HepG2 (cell line): ENCODE data around the gene GLCE. TPM values are rescaled to one million over a fixed set of nuclear protein-coding genes. Genes with fewer than 3 reads are reported as not detected.

ENCODE experiments used
- ATAC-seq: fragments of 200-7000 bp; cut with Tn5 transposase; 3 replicates; pipeline ENCODE4 v1.9.1; 2020; ENCODE audit warnings: mild to moderate bottlenecking, moderate library complexity
- BruUV-seq: library from RNA; stranded (reverse); fragments of 400-500 nt; replicated peaks from 2 replicates; lab custom pipeline; 2021; lab: Mats Ljungman, UMichigan
- CTCF ChIA-PET: fragments of 300-600 bp; formaldehyde crosslinking; extraction: SDS; loops from one replicate; lab custom pipeline; 2021; ENCODE audit warnings: low total read pairs, inconsistent platforms, low intra/inter-chr PET ratio; lab: Yijun Ruan, JAX
- POLR2A ChIA-PET: fragments of 350-600 bp; sonication (Branson Sonifier 250); formaldehyde crosslinking; loops from one replicate; lab custom pipeline; 2020; ENCODE audit warnings: antibody characterized with exemption, inconsistent platforms; lab: Yijun Ruan, JAX
- DNase-seq: peaks from one replicate; pipeline ENCODE4 v3.0.0-alpha.2; 2015; ENCODE audit warnings: low spot score
- FAIRE-seq: peaks from 3 replicates; lab custom pipeline; 2011; peaks lifted over from hg19 to GRCh38; lab: Jason Lieb, UNC
- H2AFZ ChIP-seq: one replicate; pipeline ENCODE4 v1.6.1; 2011; ENCODE audit warnings: low read length, inconsistent platforms
- H3K27ac ChIP-seq: fragments of 300-600 bp; 3 replicates; pipeline ENCODE4 v1.8.0; 2011; ENCODE audit warnings: mixed run types, mild to moderate bottlenecking, mixed read lengths, low read length, inconsistent platforms; ENCODE audit not compliant: insufficient read depth; ENCODE audit errors: extremely low read length
- H3K27me3 ChIP-seq, 2 experiments: fragments of 200-600 bp in 1 of 2; 2 replicates in 1 of 2; 3 replicates in 1 of 2; pipeline versions ENCODE4 v1.6.0 to v1.8.0; 2011; ENCODE audit warnings: low read length in 2 of 2, mild to moderate bottlenecking in 2 of 2, moderate library complexity in 2 of 2, inconsistent platforms in 1 of 2; ENCODE audit not compliant: insufficient read depth in 2 of 2, control insufficient read depth in 1 of 2
- H3K36me3 ChIP-seq, 2 experiments: fragments of 200-600 bp in 1 of 2; replicated peaks in 1 of 2; 2 replicates in 1 of 2; 3 replicates in 1 of 2; pipeline versions ENCODE4 v1.5.1 to v1.8.0; 2011; ENCODE audit warnings: low read length in 2 of 2, inconsistent platforms in 1 of 2; ENCODE audit not compliant: insufficient read depth in 2 of 2, control insufficient read depth in 1 of 2
- H3K4me1 ChIP-seq: 2 replicates; pipeline ENCODE4 v1.5.1; 2012; ENCODE audit warnings: low read length, inconsistent platforms; ENCODE audit not compliant: insufficient read depth
- H3K4me2 ChIP-seq: 2 replicates; pipeline ENCODE4 v1.6.0; 2011; ENCODE audit warnings: low read depth, low read length, inconsistent platforms
- H3K4me3 ChIP-seq, 3 experiments: fragments of 200-600 bp in 1 of 3; sonication (generic), shearing (Covaris generic) in 1 of 3; replicated peaks in 1 of 3; 2 replicates each; pipeline ENCODE4 v1.5.1; 2011 to 2016; ENCODE audit warnings: low read length in 3 of 3, inconsistent platforms in 2 of 3, low read depth in 2 of 3, mild to moderate bottlenecking in 2 of 3, control low read depth in 1 of 3, mixed read lengths in 1 of 3; ENCODE audit not compliant: insufficient read depth in 1 of 3
- H3K79me2 ChIP-seq: one replicate; pipeline ENCODE4 v1.6.1; 2011; ENCODE audit warnings: low read length, inconsistent platforms; ENCODE audit not compliant: insufficient read depth
- H3K9ac ChIP-seq: 2 replicates; pipeline ENCODE4 v1.6.0; 2011; ENCODE audit warnings: mild to moderate bottlenecking, low read depth, low read length, inconsistent platforms; ENCODE audit not compliant: insufficient read depth
- H3K9me3 ChIP-seq: 2 replicates; pipeline ENCODE4 v1.5.1; 2012; ENCODE audit warnings: mild to moderate bottlenecking, low read length
- H4K20me1 ChIP-seq: 2 replicates; pipeline ENCODE4 v1.6.0; 2011; ENCODE audit warnings: inconsistent platforms, mild to moderate bottlenecking, low read length, moderate library complexity; ENCODE audit not compliant: insufficient read depth
- ETV6 ChIP-seq: sonication (generic); formaldehyde crosslinking; conservative IDR thresholded peaks from 2 replicates; pipeline ENCODE4 v1.4.0; 2020; ENCODE audit warnings: missing genetic modification reagents
- HNRNPLL ChIP-seq: fragments of 200-400 bp; formaldehyde crosslinking; IDR thresholded peaks from 2 replicates; pipeline ENCODE4 v1.6.1; 2017; ENCODE audit warnings: mild to moderate bottlenecking, low read depth, low read length; ENCODE audit not compliant: poor library complexity, severe bottlenecking
- MED13 ChIP-seq: sonication (generic); formaldehyde crosslinking; IDR thresholded peaks from 2 replicates; pipeline ENCODE4 v1.5.0; 2020; ENCODE audit warnings: missing genetic modification reagents
- NFATC3 ChIP-seq: sonication (generic); formaldehyde crosslinking; IDR thresholded peaks from 2 replicates; pipeline ENCODE4 v1.5.1; 2020; ENCODE audit warnings: mild to moderate bottlenecking, missing genetic modification reagents
- NPAS2 ChIP-seq: sonication (generic); formaldehyde crosslinking; IDR thresholded peaks from 2 replicates; pipeline ENCODE4 v1.8.0; 2022; ENCODE audit warnings: mild to moderate bottlenecking, missing genetic modification reagents, borderline replicate concordance
- SMAD9 ChIP-seq: sonication (generic); formaldehyde crosslinking; IDR thresholded peaks from 2 replicates; pipeline ENCODE4 v1.5.1; 2020; ENCODE audit warnings: mild to moderate bottlenecking, missing genetic modification reagents
- SOX13 ChIP-seq, 3 experiments: fragments of 450-650 bp in 1 of 3; sonication (generic) in 1 of 3; formaldehyde crosslinking in 1 of 3; IDR thresholded peaks in 2 of 3; conservative IDR thresholded peaks in 1 of 3; 2 replicates each; pipeline versions ENCODE4 v1.5.0 to v1.6.1; 2016 to 2020; ENCODE audit warnings: antibody characterized with exemption in 1 of 3, mild to moderate bottlenecking in 1 of 3, missing compliant biosample characterization in 1 of 3, missing genetic modification reagents in 1 of 3, moderate library complexity in 1 of 3
- SOX6 ChIP-seq, 2 experiments: fragments of 450-650 bp in 1 of 2; sonication (generic) in 1 of 2; formaldehyde crosslinking in 1 of 2; IDR thresholded peaks; 2 replicates each; pipeline versions ENCODE4 v1.4.0 to v1.6.1; 2017 to 2020; ENCODE audit warnings: antibody characterized with exemption in 1 of 2, mild to moderate bottlenecking in 1 of 2, missing genetic modification reagents in 1 of 2
- TAF15 ChIP-seq: fragments of 200-400 bp; formaldehyde crosslinking; IDR thresholded peaks from one replicate; pipeline ENCODE4 v1.6.1; 2018; ENCODE audit warnings: mild to moderate bottlenecking, low read depth, low read length; ENCODE audit not compliant: poor library complexity, severe bottlenecking
- ZFP36L2 ChIP-seq: sonication (generic); formaldehyde crosslinking; IDR thresholded peaks from 2 replicates; pipeline ENCODE4 v1.4.0; 2020; ENCODE audit warnings: missing genetic modification reagents
- ZKSCAN1 ChIP-seq: fragments of 150-350 bp; IDR thresholded peaks from 2 replicates; pipeline ENCODE4 v1.6.1; 2014; ENCODE audit warnings: low read length
- ZKSCAN5 ChIP-seq: sonication (generic); formaldehyde crosslinking; IDR thresholded peaks from 2 replicates; pipeline ENCODE4 v1.5.1; 2020; ENCODE audit warnings: mild to moderate bottlenecking, missing genetic modification reagents
- ZMYM3 ChIP-seq: sonication (generic); formaldehyde crosslinking; IDR thresholded peaks from 2 replicates; pipeline ENCODE4 v1.5.1; 2020; ENCODE audit warnings: mild to moderate bottlenecking, missing genetic modification reagents
- ZNF333 ChIP-seq: sonication (generic); formaldehyde crosslinking; IDR thresholded peaks from 2 replicates; pipeline ENCODE4 v1.4.0; 2020; ENCODE audit warnings: mild to moderate bottlenecking, missing genetic modification reagents, borderline replicate concordance
- ZNF563 ChIP-seq: sonication (generic); formaldehyde crosslinking; IDR thresholded peaks from 2 replicates; pipeline ENCODE4 v1.8.0; 2022; ENCODE audit warnings: mild to moderate bottlenecking, moderate library complexity, missing genetic modification reagents
- ZNF567 ChIP-seq: sonication (generic); formaldehyde crosslinking; IDR thresholded peaks from 2 replicates; pipeline ENCODE4 v1.8.1; 2023; ENCODE audit warnings: mild to moderate bottlenecking, missing genetic modification reagents, borderline replicate concordance
- ZNF773 ChIP-seq: sonication (generic); formaldehyde crosslinking; IDR thresholded peaks from 2 replicates; pipeline ENCODE4 v1.4.0; 2020; ENCODE audit warnings: missing genetic modification reagents, borderline replicate concordance
- WGBS: methylation state at CpG from one replicate; pipeline ENCODE4 v1.1.6; 2017; ENCODE audit warnings: low lambda C conversion rate; 5-methylcytosine and 5-hydroxymethylcytosine counted together
- in situ Hi-C: cut with HindIII; loops from 2 replicates; pipeline ENCODE4 v1.10.0; 2017; ENCODE audit warnings: low pct_unique_long_range_greater_than_20kb; ENCODE audit not compliant: extremely low pct_ligation_motif_present
- intact Hi-C: fragments of 100-400 bp; cut with micrococcal nuclease; formaldehyde crosslinking; loops from one replicate; pipeline ENCODE4 v1.10.0; 2022; ENCODE audit not compliant: unreplicated experiment
- polyA plus RNA-seq, 8 experiments: library from polyadenylated mRNA; depleted of rRNA in 3 of 8; stranded (reverse) in 7 of 8; unstranded in 1 of 8; fragments of >200 nt; fragmentation: Illumina TruSeq in 4 of 8; extraction: Trizol in 4 of 8; gene quantifications; 2 replicates each; pipeline versions ENCODE4 v1.2.1 to v1.2.3, GENCODE V29; 2011 to 2016; ENCODE audit warnings: low read depth in 4 of 8, missing spikeins in 1 of 8, mixed read lengths in 1 of 8; ENCODE audit not compliant: insufficient read depth in 1 of 8
- total RNA-seq, 5 experiments: library from RNA; depleted of rRNA; stranded (reverse); fragments of >200 nt; fragmentation: Illumina TruSeq; extraction: Trizol; gene quantifications; 2 replicates each; pipeline ENCODE4 v1.2.3, GENCODE V29; 2016; ENCODE audit warnings: low read depth in 1 of 5
- TF ChIP-seq, protein P1 (sequence below): IDR thresholded peaks from 2 replicates; pipeline ENCODE4 v1.6.1; 2016; ENCODE audit warnings: mild to moderate bottlenecking, missing biosample characterization, missing genetic modification reagents
- TF ChIP-seq, protein P2 (sequence below): sonication (generic); formaldehyde crosslinking; IDR thresholded peaks from 2 replicates; pipeline ENCODE4 v1.8.1; 2023; ENCODE audit warnings: missing genetic modification reagents, mild to moderate bottlenecking, borderline replicate concordance
- TF ChIP-seq, protein P3 (sequence below): IDR thresholded peaks from 2 replicates; pipeline ENCODE4 v1.6.1; 2016

GLCE gene
- total and polyA plus RNA-seq, 2 of the 13 experiments (the other 11 are each of a cell fraction or from before 2014, with no cell fraction given) = 12.9 to 23.4 TPM

DNA sequence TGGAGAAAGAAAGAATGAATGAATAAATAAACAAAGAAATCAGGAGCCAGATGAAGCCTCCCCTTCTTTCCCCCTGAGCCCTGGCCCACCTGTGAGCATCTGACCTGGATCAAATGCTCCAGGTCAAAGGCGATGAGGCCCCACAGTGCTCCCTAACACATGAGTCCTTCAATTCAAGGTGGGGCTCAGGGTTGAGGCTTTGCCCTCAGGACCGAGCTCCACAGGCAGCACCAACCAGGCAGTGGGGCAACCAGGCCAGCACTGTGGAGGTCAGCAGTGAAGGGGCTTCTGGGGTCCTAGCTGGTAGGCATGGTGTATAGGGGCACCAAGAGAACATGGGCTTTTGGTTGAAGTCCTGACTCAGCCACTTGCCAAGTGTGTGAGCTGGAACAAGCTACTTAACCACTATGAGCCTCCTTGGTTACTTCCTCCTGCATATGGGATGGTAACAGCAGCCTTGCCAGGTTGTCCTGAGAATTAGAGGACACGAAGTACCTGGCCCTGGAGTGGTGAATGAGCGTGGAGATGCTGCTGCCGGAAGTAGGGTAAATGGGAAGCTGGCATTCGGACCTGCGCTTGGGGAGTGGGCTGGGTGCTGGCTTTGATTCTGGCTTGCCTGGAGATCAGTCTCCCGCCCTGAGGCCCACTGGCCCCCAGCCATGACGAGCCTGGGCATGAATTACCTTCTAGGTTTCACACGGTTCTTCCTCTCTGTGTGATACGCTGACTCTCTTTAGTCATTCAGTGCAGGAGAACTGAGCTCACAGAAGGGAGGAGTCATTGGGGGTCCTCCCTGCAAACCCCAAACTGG lies 128.3 kb downstream of the GLCE start:
- 44% methylated on average over 9 of the region's 11 CpGs for WGBS
- no peaks in the 10 kb centered on the region for H3K36me3 ChIP-seq
- H3K4me1 ChIP-seq = peaks cover 21% of the 10 kb centered on the region
- intact Hi-C loops (no loop called here), in situ Hi-C loops (no loop called here)
- no peaks in the 10 kb centered on the region for H3K9me3 ChIP-seq
- no peak overlapping the region for H3K4me2 ChIP-seq
- ATAC-seq (peak; percentile 32; the same call in 2 of the 3 replicates), FAIRE-seq (no peak), DNase-seq (no peak)
- BruUV-seq = no TSS peak
- no peak overlapping the region for H3K9ac ChIP-seq
- H4K20me1 ChIP-seq = peaks cover under 1% of the 10 kb centered on the region; the same call in 1 of the 2 replicates
- CTCF ChIA-PET = no interaction called here
- H2AFZ ChIP-seq = no peak overlapping the region
- TF ChIP-seq, protein P1, sequence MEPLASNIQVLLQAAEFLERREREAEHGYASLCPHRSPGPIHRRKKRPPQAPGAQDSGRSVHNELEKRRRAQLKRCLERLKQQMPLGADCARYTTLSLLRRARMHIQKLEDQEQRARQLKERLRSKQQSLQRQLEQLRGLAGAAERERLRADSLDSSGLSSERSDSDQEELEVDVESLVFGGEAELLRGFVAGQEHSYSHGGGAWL (CRISPR knock-in tag) = no peak
- TF ChIP-seq ZNF567 (CRISPR knock-in tag) (no peak), ZMYM3 (CRISPR knock-in tag) (no peak), TAF15 (no peak), ZKSCAN5 (CRISPR knock-in tag) (no peak), SOX6 (IDR thresholded peaks at IDR 0.05) (no peak), SOX6 (CRISPR knock-in tag; IDR thresholded peaks at IDR 0.05) (no peak), SOX13 (IDR thresholded peaks at IDR 0.05) (no peak), SOX13 (CRISPR knock-in tag; conservative IDR thresholded peaks at IDR 0.05 in 1 of 2, IDR thresholded peaks at IDR 0.05 in 1 of 2) (no peak), ZFP36L2 (no peak), ZNF563 (CRISPR knock-in tag) (no peak), ZNF333 (CRISPR knock-in tag) (no peak), HNRNPLL (no peak), ZKSCAN1 (no peak), MED13 (CRISPR knock-in tag) (no peak), NFATC3 (no peak), SMAD9 (CRISPR knock-in tag) (no peak), ZNF773 (CRISPR knock-in tag) (no peak), NPAS2 (CRISPR knock-in tag) (no peak), ETV6 (CRISPR knock-in tag) (no peak)
- TF ChIP-seq, protein P2, sequence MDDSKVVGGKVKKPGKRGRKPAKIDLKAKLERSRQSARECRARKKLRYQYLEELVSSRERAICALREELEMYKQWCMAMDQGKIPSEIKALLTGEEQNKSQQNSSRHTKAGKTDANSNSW = no peak
- TF ChIP-seq, protein P3, sequence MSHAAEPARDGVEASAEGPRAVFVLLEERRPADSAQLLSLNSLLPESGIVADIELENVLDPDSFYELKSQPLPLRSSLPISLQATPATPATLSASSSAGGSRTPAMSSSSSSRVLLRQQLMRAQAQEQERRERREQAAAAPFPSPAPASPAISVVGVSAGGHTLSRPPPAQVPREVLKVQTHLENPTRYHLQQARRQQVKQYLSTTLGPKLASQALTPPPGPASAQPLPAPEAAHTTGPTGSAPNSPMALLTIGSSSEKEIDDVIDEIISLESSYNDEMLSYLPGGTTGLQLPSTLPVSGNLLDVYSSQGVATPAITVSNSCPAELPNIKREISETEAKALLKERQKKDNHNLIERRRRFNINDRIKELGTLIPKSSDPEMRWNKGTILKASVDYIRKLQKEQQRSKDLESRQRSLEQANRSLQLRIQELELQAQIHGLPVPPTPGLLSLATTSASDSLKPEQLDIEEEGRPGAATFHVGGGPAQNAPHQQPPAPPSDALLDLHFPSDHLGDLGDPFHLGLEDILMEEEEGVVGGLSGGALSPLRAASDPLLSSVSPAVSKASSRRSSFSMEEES (CRISPR knock-in tag) = no peak
- POLR2A ChIA-PET = interaction anchor here (1.1 kb wide), 1 partner anchor 13 kb away, joined by 3 read pairs; no protein-coding TSS in a partner anchor
- H3K27me3 ChIP-seq = peaks cover 0 to 16% of the 10 kb centered on the region in 2 experiments; a peak in 2 of 5 replicates
- H3K27ac ChIP-seq = no peak overlapping the region
- H3K79me2 ChIP-seq = no peaks in the 10 kb centered on the region
- H3K4me3 ChIP-seq = no peak overlapping the region
